HepG2 (cell line): ENCODE data around the gene CNR2. TPM values are rescaled to one million over a fixed set of nuclear protein-coding genes. Genes with fewer than 3 reads are reported as not detected.

Experiments used
- ARID5B ChIP-seq: IDR thresholded peaks from 2 replicates; pipeline ENCODE4 v1.4.0; 2020; ENCODE audit warnings: mild to moderate bottlenecking, missing genetic modification reagents
- EED ChIP-seq: sonication (generic); formaldehyde crosslinking; IDR thresholded peaks from 2 replicates; pipeline ENCODE4 v1.5.0; 2020; ENCODE audit warnings: mild to moderate bottlenecking, missing genetic modification reagents
- EHMT2 ChIP-seq: fragments of 200-600 bp; sonication (generic); IDR thresholded peaks from 2 replicates; pipeline ENCODE4 v1.7.0; 2017; ENCODE audit warnings: antibody characterized with exemption, low read depth, low read length, borderline replicate concordance
- GPBP1L1 ChIP-seq: sonication (generic); formaldehyde crosslinking; IDR thresholded peaks from 2 replicates; pipeline ENCODE4 v1.5.0; 2020; ENCODE audit warnings: mild to moderate bottlenecking, missing genetic modification reagents
- MTF1 ChIP-seq: sonication (generic); formaldehyde crosslinking; IDR thresholded peaks from 2 replicates; pipeline ENCODE4 v1.5.0; 2020; ENCODE audit warnings: missing genetic modification reagents
- MYC ChIP-seq: sonication (generic); formaldehyde crosslinking; IDR thresholded peaks from 2 replicates; pipeline ENCODE4 v1.9.0; 2021; ENCODE audit warnings: missing genetic modification reagents, borderline replicate concordance
- POLR2AphosphoS2 ChIP-seq: IDR thresholded peaks from 2 replicates; pipeline ENCODE4 v1.6.1; 2011; ENCODE audit warnings: low read depth, low read length, improper control_type of control experiment
- RARA ChIP-seq: IDR thresholded peaks from 2 replicates; pipeline ENCODE4 v1.6.1; 2016; ENCODE audit warnings: missing genetic modification reagents, missing compliant biosample characterization
- RFX3 ChIP-seq: IDR thresholded peaks from 2 replicates; pipeline ENCODE4 v1.6.1; 2016; ENCODE audit warnings: missing biosample characterization, missing genetic modification reagents
- SIN3A ChIP-seq: IDR thresholded peaks from 2 replicates; pipeline ENCODE4 v1.6.1; 2011; ENCODE audit warnings: low read depth, mild to moderate bottlenecking, control low read depth, low read length, borderline replicate concordance
- ZNF343 ChIP-seq: sonication (generic); formaldehyde crosslinking; IDR thresholded peaks from 2 replicates; pipeline ENCODE4 v1.4.0; 2020; ENCODE audit warnings: mild to moderate bottlenecking, missing genetic modification reagents
- ZNF569 ChIP-seq: sonication (generic); formaldehyde crosslinking; IDR thresholded peaks from 2 replicates; pipeline ENCODE4 v1.5.0; 2020; ENCODE audit warnings: mild to moderate bottlenecking, missing genetic modification reagents, moderate library complexity, borderline replicate concordance
- ZNF572 ChIP-seq: sonication (generic); formaldehyde crosslinking; IDR thresholded peaks from 2 replicates; pipeline ENCODE4 v1.5.1; 2020; ENCODE audit warnings: mild to moderate bottlenecking, missing genetic modification reagents
- ZNF672 ChIP-seq: sonication (generic); formaldehyde crosslinking; IDR thresholded peaks from 2 replicates; pipeline ENCODE4 v1.8.1; 2022; ENCODE audit warnings: missing genetic modification reagents
- ZNF678 ChIP-seq: sonication (generic); formaldehyde crosslinking; IDR thresholded peaks from 2 replicates; pipeline ENCODE4 v1.4.0; 2020; ENCODE audit warnings: mild to moderate bottlenecking, missing genetic modification reagents
- ZNF777 ChIP-seq: sonication (generic); formaldehyde crosslinking; IDR thresholded peaks from 2 replicates; pipeline ENCODE4 v1.4.0; 2020; ENCODE audit warnings: missing genetic modification reagents
- ZNF878 ChIP-seq: sonication (generic); formaldehyde crosslinking; IDR thresholded peaks from 2 replicates; pipeline ENCODE4 v1.8.1; 2023; ENCODE audit warnings: mild to moderate bottlenecking, missing genetic modification reagents, moderate library complexity
- ZSCAN9 ChIP-seq: IDR thresholded peaks from 2 replicates; pipeline ENCODE4 v1.6.1; 2016; ENCODE audit warnings: borderline replicate concordance
- polyA plus RNA-seq, 8 experiments: library from polyadenylated mRNA; depleted of rRNA in 3 of 8; stranded (reverse) in 7 of 8; unstranded in 1 of 8; fragments of >200 nt; fragmentation: Illumina TruSeq in 4 of 8; extraction: Trizol in 4 of 8; gene quantifications; 2 replicates each; pipeline versions ENCODE4 v1.2.1 to v1.2.3, GENCODE V29; 2011 to 2016; ENCODE audit warnings: low read depth in 4 of 8, missing spikeins in 1 of 8, mixed read lengths in 1 of 8; ENCODE audit not compliant: insufficient read depth in 1 of 8
- total RNA-seq, 5 experiments: library from RNA; depleted of rRNA; stranded (reverse); fragments of >200 nt; fragmentation: Illumina TruSeq; extraction: Trizol; gene quantifications; 2 replicates each; pipeline ENCODE4 v1.2.3, GENCODE V29; 2016; ENCODE audit warnings: low read depth in 1 of 5
- TF ChIP-seq, protein P1 (sequence below): sonication (generic); formaldehyde crosslinking; IDR thresholded peaks from 2 replicates; pipeline ENCODE4 v1.5.1; 2020; ENCODE audit warnings: missing genetic modification reagents, mild to moderate bottlenecking, borderline replicate concordance
- TF ChIP-seq, protein P2 (sequence below): sonication (generic); formaldehyde crosslinking; IDR thresholded peaks from 2 replicates; pipeline ENCODE4 v1.5.1; 2020; ENCODE audit warnings: mild to moderate bottlenecking, missing genetic modification reagents

CNR2 gene
- total and polyA plus RNA-seq, 2 of the 13 experiments (the other 11 are each of a cell fraction or from before 2014, with no cell fraction given), result not detected

GRCh38 chr1:23825076-23825761, 87.9 kb downstream of the CNR2 start, which contains the start of gene HMGCL (continued):
- TF ChIP-seq, protein P1, sequence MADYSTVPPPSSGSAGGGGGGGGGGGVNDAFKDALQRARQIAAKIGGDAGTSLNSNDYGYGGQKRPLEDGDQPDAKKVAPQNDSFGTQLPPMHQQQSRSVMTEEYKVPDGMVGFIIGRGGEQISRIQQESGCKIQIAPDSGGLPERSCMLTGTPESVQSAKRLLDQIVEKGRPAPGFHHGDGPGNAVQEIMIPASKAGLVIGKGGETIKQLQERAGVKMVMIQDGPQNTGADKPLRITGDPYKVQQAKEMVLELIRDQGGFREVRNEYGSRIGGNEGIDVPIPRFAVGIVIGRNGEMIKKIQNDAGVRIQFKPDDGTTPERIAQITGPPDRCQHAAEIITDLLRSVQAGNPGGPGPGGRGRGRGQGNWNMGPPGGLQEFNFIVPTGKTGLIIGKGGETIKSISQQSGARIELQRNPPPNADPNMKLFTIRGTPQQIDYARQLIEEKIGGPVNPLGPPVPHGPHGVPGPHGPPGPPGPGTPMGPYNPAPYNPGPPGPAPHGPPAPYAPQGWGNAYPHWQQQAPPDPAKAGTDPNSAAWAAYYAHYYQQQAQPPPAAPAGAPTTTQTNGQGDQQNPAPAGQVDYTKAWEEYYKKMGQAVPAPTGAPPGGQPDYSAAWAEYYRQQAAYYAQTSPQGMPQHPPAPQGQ, result no peak
- TF ChIP-seq RFX3 (CRISPR knock-in tag) (no peak), ZNF572 (CRISPR knock-in tag) (0 out of 2 replicates have a peak, but pooled peaks have one; percentile 20), ZSCAN9 (CRISPR knock-in tag) (peak; percentile 74; the same call in 1 of the 2 replicates), ZNF672 (CRISPR knock-in tag) (no peak), ZNF878 (CRISPR knock-in tag) (no peak), MYC (CRISPR knock-in tag) (peak; percentile 88; the same call in 1 of the 2 replicates), MTF1 (CRISPR knock-in tag) (peak; percentile 70; the same call in 1 of the 2 replicates), ZNF777 (CRISPR knock-in tag) (peak; percentile 70), SIN3A (peak; percentile 60; the same call in 1 of the 2 replicates), EED (peak; percentile 87), ARID5B (CRISPR knock-in tag) (peak; percentile 68), ZNF569 (CRISPR knock-in tag) (no peak), ZNF678 (peak; percentile 97), GPBP1L1 (no peak), ZNF343 (CRISPR knock-in tag) (peak; percentile 88), EHMT2 (no peak), POLR2AphosphoS2 (no peak), RARA (CRISPR knock-in tag) (peak; percentile 45; the same call in 1 of the 2 replicates)
- TF ChIP-seq, protein P2, sequence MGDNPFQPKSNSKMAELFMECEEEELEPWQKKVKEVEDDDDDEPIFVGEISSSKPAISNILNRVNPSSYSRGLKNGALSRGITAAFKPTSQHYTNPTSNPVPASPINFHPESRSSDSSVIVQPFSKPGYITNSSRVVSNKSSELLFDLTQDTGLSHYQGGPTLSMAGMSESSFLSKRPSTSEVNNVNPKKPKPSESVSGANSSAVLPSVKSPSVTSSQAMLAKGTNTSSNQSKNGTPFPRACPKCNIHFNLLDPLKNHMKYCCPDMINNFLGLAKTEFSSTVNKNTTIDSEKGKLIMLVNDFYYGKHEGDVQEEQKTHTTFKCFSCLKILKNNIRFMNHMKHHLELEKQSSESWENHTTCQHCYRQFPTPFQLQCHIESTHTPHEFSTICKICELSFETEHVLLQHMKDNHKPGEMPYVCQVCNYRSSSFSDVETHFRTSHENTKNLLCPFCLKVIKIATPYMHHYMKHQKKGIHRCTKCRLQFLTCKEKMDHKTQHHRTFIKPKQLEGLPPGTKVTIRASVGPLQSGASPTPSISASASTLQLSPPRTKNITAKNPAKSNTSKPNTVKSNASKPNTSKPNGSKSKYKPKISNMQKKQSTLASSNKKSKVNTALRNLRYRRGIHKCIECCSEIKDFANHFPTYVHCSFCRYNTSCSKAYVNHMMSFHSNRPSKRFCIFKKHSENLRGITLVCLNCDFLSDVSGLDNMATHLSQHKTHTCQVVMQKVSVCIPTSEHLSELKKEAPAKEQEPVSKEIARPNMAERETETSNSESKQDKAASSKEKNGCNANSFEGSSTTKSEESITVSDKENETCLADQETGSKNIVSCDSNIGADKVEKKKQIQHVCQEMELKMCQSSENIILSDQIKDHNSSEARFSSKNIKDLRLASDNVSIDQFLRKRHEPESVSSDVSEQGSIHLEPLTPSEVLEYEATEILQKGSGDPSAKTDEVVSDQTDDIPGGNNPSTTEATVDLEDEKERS (CRISPR knock-in tag), result no peak
